AG09309 (cell line): ENCODE results near the gene PLCD3.

ENCODE experiments used
- DNase-seq: peaks from one replicate; pipeline ENCODE4 v3.0.0-alpha.2; 2010; ENCODE audit warnings: low read depth
- H3K4me3 ChIP-seq: 2 replicates; pipeline ENCODE4 v1.5.1; 2011; ENCODE audit warnings: mild to moderate bottlenecking, low read depth, low read length, moderate library complexity; ENCODE audit not compliant: control insufficient read depth
- TF ChIP-seq, protein P1 (sequence below): IDR thresholded peaks from 2 replicates; pipeline ENCODE4 v1.5.1; 2011; ENCODE audit warnings: mild to moderate bottlenecking, low read depth, low read length, inconsistent platforms; ENCODE audit not compliant: insufficient read depth, control insufficient read depth; ENCODE audit errors: missing control alignments

PLCD3 gene

DNA sequence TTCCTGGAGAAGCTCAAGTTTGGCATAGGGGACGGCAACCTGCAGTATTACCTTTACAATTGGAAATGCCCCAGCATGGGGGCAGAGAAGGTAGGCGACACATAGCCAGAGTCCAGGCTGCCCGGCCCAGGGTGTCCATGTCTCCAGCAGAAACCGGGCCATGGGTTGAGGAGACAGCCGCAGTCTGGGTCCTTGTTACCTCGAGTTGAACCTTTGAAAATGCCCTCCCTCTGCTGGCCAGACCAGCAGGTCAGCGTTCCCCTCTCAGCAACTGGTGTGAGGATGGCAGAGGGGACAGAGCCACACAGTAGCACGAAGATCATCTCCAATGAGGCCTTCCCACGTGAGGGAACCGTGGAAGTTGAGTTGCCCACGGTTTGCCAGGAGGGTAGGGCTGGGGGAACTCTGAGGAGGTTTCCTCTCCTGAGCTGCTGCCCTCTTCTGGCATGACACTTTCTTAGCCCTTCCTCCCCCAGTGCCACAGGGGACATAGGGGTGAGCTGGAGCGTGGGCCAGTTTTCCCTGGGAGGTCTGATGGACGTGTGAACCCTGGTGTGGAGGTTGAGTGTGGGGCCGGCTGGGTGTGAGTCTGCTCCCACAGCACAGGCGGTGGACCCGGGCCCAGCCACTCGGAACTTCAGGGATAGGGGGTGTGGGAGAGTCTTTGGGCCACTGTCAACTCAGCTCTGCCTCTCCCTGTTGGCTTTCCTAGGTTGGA lies 27.2 kb downstream of the PLCD3 start:
- TF ChIP-seq, protein P1, sequence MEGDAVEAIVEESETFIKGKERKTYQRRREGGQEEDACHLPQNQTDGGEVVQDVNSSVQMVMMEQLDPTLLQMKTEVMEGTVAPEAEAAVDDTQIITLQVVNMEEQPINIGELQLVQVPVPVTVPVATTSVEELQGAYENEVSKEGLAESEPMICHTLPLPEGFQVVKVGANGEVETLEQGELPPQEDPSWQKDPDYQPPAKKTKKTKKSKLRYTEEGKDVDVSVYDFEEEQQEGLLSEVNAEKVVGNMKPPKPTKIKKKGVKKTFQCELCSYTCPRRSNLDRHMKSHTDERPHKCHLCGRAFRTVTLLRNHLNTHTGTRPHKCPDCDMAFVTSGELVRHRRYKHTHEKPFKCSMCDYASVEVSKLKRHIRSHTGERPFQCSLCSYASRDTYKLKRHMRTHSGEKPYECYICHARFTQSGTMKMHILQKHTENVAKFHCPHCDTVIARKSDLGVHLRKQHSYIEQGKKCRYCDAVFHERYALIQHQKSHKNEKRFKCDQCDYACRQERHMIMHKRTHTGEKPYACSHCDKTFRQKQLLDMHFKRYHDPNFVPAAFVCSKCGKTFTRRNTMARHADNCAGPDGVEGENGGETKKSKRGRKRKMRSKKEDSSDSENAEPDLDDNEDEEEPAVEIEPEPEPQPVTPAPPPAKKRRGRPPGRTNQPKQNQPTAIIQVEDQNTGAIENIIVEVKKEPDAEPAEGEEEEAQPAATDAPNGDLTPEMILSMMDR: peak; percentile 4
- DNase-seq: no peak
- no peak overlapping the region for H3K4me3 ChIP-seq

DNA sequence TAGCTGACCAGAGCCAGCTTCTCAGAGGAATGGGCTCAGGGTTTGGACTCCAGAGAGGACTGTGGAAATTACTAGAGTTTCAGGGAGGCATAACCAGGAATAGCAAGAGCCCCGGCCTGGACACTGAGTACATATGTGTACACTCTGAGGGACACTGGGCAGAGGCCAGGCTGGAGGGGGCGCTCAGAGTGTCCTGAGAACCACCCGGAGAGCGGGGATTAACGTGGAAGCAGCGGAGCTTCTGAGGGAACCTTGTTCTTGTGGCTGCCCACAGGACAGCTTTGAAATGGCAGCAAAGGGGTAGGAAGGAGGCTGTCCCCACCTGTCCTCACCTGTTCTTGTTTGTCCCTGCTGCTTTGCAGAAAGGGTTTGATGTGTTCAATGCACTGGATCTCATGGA lies 27.8 kb downstream of the PLCD3 start:
- TF ChIP-seq, protein P1: no peak
- DNase-seq: no peak
- H3K4me3 ChIP-seq: no peak overlapping the region

DNA sequence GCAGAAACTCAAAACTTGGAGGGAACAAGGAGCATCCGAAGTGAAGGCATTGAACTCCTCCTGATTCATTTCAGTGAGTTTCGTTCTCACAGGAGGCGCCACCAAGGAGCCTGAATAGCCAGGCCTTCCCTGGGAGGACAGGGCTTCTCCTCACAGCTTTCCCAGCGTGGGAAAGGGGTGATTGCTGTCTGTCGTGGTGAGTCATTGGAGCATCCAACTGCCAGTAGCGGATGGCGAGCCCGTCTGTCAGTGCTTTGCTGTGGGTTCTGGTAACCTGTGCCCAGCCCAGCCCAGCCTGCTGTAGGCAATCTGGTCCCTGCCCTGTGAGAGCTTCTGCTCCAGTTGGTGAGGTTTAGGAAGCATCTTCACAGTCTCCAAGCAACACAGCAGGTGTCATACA lies 28.3 kb downstream of the PLCD3 start:
- no peak overlapping the region for H3K4me3 ChIP-seq
- TF ChIP-seq, protein P1: no peak
- DNase-seq: no peak

DNA sequence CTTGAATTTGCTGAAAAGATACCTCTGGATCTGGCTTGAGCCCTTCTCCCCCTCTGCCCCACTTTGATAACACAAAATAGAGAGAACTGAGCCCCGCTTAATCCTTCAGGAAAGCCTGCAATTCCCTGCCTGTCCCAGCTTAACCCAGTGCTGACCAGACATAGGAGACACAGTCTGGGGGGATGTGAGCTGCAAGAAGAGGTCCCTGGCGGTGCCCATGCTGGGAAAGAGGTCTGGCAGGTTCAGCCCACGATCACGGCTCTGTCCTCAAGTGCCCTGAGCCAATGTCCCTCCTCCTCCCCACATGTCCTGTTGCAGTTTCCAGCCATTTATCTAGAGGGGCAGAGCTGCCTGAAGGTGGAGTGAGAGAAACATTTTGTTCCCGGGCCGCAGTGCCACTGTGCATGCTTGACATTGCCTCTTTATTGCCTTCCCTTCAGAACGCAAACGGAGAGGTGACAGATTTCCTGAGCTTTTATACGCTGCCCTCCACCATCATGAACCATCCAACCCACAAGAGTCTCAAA lies 29.0 kb downstream of the PLCD3 start:
- DNase-seq: no peak
- no peak overlapping the region for H3K4me3 ChIP-seq
- TF ChIP-seq, protein P1: no peak

DNA sequence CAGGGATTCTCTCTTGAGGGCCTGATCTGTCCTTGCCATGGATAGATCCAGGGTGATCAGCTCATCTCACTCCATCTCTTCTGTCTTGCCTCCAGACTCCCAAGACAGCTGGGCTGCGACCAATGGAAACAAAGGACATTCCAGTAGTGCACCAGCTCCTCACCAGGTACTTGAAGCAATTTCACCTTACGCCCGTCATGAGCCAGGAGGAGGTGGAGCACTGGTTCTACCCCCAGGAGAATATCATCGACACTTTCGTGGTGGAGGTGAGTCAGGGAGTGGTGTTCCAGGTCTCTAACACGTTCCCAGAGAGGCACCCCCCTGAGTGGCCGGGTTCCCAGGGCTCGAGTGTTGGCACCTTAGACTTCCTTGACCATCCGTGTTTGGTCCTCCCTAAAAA lies 29.5 kb downstream of the PLCD3 start:
- no peak overlapping the region for H3K4me3 ChIP-seq
- no peak for DNase-seq
- TF ChIP-seq, protein P1: no peak

DNA sequence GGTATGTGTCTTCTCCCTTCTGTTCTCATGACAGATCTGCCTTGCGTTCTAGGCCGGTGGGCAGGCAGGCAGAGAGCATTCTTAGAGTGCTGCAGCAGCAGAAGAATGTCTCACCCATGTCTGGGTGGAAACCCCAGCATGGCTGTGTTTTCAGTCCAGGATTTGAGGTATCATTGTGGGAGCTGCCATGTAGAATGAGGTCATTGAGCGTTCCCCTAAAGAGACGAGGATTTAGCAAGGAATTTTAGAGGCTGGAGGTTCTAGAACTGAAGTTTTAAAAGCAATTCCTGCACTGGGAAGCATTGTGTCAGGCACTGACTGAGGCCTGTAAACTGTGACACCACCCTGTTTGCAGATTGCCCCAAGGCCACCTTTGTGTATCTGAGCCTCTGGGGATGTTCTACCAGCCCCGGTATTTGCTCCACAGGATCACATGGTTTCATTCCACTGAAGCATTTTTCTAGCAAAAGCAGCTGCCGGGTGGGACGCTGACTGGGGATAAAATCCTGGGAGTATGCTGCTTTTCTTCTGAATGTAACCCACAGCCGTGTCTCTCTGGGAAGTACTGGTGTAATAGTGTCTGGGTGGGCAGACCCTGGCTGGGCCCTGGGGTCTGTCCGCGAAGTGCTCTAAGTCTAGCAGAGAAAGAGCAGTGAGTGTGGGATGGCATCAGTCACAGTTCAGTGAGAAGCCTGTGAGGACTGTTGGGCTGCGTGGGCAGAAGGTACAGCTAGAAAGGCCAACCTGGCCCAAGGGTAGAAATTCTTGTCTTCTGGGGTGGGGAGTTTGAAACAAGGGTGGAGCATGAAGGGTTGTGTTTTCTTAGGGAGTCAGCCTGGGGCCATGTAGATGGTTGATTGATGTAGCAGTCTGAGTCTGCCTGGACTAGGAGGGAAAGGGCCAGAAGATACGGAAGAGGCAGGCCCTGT lies 30.2 kb downstream of the PLCD3 start:
- no peak for DNase-seq
- TF ChIP-seq, protein P1: no peak
- H3K4me3 ChIP-seq: no peak overlapping the region
